Adrenal gland (tissue), 5 donors: ENCODE data around the gene PLD2.

Experiments used
- POLR2A ChIP-seq, 2 donors: fragments of 450-650 bp; IDR thresholded peaks; one replicate each; pipeline ENCODE4 v1.6.1; 2017; ENCODE audit warnings: antibody characterized with exemption in 2 of 2, mild to moderate bottlenecking in 2 of 2, moderate library complexity in 1 of 2
- TF ChIP-seq, protein P1 (sequence below), 6 experiments: fragments of 450-650 bp in 4 of 6; fragments of 200-600 bp in 2 of 6; sonication (generic) in 1 of 6; IDR thresholded peaks; 1 replicate in 5 of 6; 2 replicates in 1 of 6; pipeline versions ENCODE4 v1.5.1 to v1.8.0; 2016 to 2021; ENCODE audit warnings: antibody characterized with exemption in 6 of 6, mild to moderate bottlenecking in 2 of 6, moderate library complexity in 1 of 6
- donor health status: DM: no; HTN: no; CAD: no.

DNA sequence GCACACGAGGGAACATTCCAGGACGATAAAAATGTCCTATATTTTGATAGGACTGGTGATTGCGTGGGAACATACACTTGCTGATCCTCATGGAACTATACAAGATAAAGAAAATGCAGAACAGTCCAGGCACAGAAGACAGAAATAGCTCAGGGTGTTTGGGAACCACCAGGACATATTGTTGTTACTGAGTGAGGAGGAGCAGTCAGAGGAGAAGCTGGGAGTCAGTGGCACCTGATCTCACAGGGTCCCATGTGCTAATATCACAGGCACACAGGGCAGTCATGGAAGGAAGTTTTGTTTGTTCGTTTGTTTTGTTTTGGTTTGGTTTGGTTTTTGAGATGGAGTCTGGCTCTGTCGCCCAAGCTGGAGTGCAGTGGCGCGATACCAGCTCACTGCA lies 5.7 kb downstream of the PLD2 start:
- TF ChIP-seq, protein P1, sequence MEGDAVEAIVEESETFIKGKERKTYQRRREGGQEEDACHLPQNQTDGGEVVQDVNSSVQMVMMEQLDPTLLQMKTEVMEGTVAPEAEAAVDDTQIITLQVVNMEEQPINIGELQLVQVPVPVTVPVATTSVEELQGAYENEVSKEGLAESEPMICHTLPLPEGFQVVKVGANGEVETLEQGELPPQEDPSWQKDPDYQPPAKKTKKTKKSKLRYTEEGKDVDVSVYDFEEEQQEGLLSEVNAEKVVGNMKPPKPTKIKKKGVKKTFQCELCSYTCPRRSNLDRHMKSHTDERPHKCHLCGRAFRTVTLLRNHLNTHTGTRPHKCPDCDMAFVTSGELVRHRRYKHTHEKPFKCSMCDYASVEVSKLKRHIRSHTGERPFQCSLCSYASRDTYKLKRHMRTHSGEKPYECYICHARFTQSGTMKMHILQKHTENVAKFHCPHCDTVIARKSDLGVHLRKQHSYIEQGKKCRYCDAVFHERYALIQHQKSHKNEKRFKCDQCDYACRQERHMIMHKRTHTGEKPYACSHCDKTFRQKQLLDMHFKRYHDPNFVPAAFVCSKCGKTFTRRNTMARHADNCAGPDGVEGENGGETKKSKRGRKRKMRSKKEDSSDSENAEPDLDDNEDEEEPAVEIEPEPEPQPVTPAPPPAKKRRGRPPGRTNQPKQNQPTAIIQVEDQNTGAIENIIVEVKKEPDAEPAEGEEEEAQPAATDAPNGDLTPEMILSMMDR (IDR thresholded peaks at IDR 0.05) = no peak
- no peak for TF ChIP-seq POLR2A (IDR thresholded peaks at IDR 0.05)
